CD14-positive monocyte (primary cell): ENCODE measurements around the gene MC3R. TPM values are rescaled to one million over a fixed set of nuclear protein-coding genes. Genes with fewer than 3 reads are reported as not detected.

Experiments
- DNase-seq, 3 donors: peaks; one replicate each; pipeline ENCODE4 v3.0.0-alpha.2; 2011 to 2022
- H2AFZ ChIP-seq: 2 replicates; pipeline ENCODE4 v1.6.0; 2012; ENCODE audit warnings: mild to moderate bottlenecking, low read depth, low read length, inconsistent platforms; ENCODE audit not compliant: insufficient read depth, poor library complexity, severe bottlenecking
- H3K27ac ChIP-seq, 2 donors: 1 replicate in 1 of 2; 2 replicates in 1 of 2; pipeline ENCODE4 v1.5.1; 2012 to 2013; ENCODE audit warnings: low read length in 2 of 2, control low read depth in 1 of 2, inconsistent platforms in 1 of 2, low read depth in 1 of 2, mild to moderate bottlenecking in 1 of 2
- H3K27me3 ChIP-seq, 2 donors: one replicate each; pipeline versions ENCODE4 v1.6.0 to v1.6.1; 2011 to 2013; ENCODE audit warnings: low read length in 2 of 2; ENCODE audit not compliant: control insufficient read depth in 2 of 2, insufficient read depth in 2 of 2
- H3K36me3 ChIP-seq, 2 donors: replicated peaks in 1 of 2; 1 replicate in 1 of 2; 2 replicates in 1 of 2; pipeline versions ENCODE4 v1.5.1 to v1.6.1; 2012 to 2013; ENCODE audit warnings: low read length in 2 of 2, control low read depth in 1 of 2, inconsistent platforms in 1 of 2, mild to moderate bottlenecking in 1 of 2; ENCODE audit not compliant: insufficient read depth in 2 of 2, control insufficient read depth in 1 of 2
- H3K4me1 ChIP-seq, 2 donors: 1 replicate in 1 of 2; 2 replicates in 1 of 2; pipeline versions ENCODE4 v1.5.1 to v1.6.1; 2012 to 2013; ENCODE audit warnings: low read length in 2 of 2, control low read depth in 1 of 2, inconsistent platforms in 1 of 2, mild to moderate bottlenecking in 1 of 2, moderate library complexity in 1 of 2; ENCODE audit not compliant: insufficient read depth in 2 of 2, control insufficient read depth in 1 of 2
- H3K4me2 ChIP-seq: replicated peaks from 2 replicates; pipeline ENCODE3; 2012; ENCODE audit warnings: low read length, moderate library complexity, mild to moderate bottlenecking; ENCODE audit not compliant: poor library complexity, severe bottlenecking; ENCODE audit errors: extremely low read depth
- H3K4me3 ChIP-seq, 3 experiments: fragments of 200-600 bp in 1 of 3; sonication (generic) in 1 of 3; replicated peaks in 1 of 3; 1 replicate in 2 of 3; 2 replicates in 1 of 3; pipeline ENCODE4 v1.5.1; 2011 to 2013; ENCODE audit warnings: low read length in 3 of 3, mild to moderate bottlenecking in 3 of 3, control low read depth in 2 of 3, low read depth in 2 of 3, inconsistent platforms in 1 of 3, moderate library complexity in 1 of 3
- H3K79me2 ChIP-seq: 2 replicates; pipeline ENCODE4 v1.6.0; 2012; ENCODE audit warnings: mild to moderate bottlenecking, control low read depth, inconsistent platforms, low read length, moderate library complexity; ENCODE audit not compliant: insufficient read depth
- H3K9ac ChIP-seq: 2 replicates; pipeline ENCODE4 v1.6.0; 2017; ENCODE audit warnings: low read length, mild to moderate bottlenecking; ENCODE audit not compliant: insufficient read depth, poor library complexity, severe bottlenecking
- H3K9me3 ChIP-seq, 2 donors: replicated peaks in 1 of 2; 1 replicate in 1 of 2; 2 replicates in 1 of 2; pipeline versions ENCODE4 v1.5.1 to v1.6.1; 2012 to 2013; ENCODE audit warnings: low read length in 2 of 2, control low read depth in 1 of 2; ENCODE audit not compliant: control insufficient read depth in 1 of 2, insufficient read depth in 1 of 2
- H4K20me1 ChIP-seq: 2 replicates; pipeline ENCODE4 v1.6.0; 2012; ENCODE audit warnings: mild to moderate bottlenecking, low read length, control low read depth, moderate library complexity; ENCODE audit not compliant: insufficient read depth
- H3K27ac Mint-ChIP-seq, 7 donors: one replicate each; pipeline ENCODE4 v1.8.0; 2020; ENCODE audit warnings: mild to moderate bottlenecking in 7 of 7, mixed read lengths in 7 of 7, moderate library complexity in 6 of 7, inconsistent platforms in 2 of 7
- H3K27me3 Mint-ChIP-seq, 3 donors: one replicate each; pipeline ENCODE4 v1.8.0; 2021 to 2022; ENCODE audit warnings: low read depth in 3 of 3, mild to moderate bottlenecking in 3 of 3, mixed read lengths in 3 of 3, moderate library complexity in 3 of 3, inconsistent platforms in 1 of 3
- H3K36me3 Mint-ChIP-seq, 2 donors: one replicate each; pipeline ENCODE4 v1.8.0; 2020; ENCODE audit warnings: mixed read lengths in 2 of 2, inconsistent platforms in 1 of 2, mild to moderate bottlenecking in 1 of 2
- H3K4me1 Mint-ChIP-seq: one replicate; pipeline ENCODE4 v1.8.0; 2020; ENCODE audit warnings: mild to moderate bottlenecking, mixed read lengths
- H3K4me3 Mint-ChIP-seq, 2 donors: one replicate each; pipeline ENCODE4 v1.8.0; 2020; ENCODE audit warnings: mild to moderate bottlenecking in 2 of 2, mixed read lengths in 2 of 2, moderate library complexity in 1 of 2
- H3K9me3 Mint-ChIP-seq, 7 donors: one replicate each; pipeline ENCODE4 v1.8.0; 2020 to 2022; ENCODE audit warnings: mixed read lengths in 7 of 7, mild to moderate bottlenecking in 6 of 7, moderate library complexity in 6 of 7, inconsistent platforms in 2 of 7
- CTCF ChIP-seq: fragments of 200-600 bp; IDR thresholded peaks from one replicate; pipeline ENCODE4 v1.8.0; 2022; ENCODE audit warnings: antibody characterized with exemption, mild to moderate bottlenecking
- WGBS: methylation state at CpG from one replicate; pipeline ENCODE4 v1.1.5; 2013; ENCODE audit warnings: missing lambda C conversion rate; ENCODE audit not compliant: insufficient coverage; 5-methylcytosine and 5-hydroxymethylcytosine counted together
- intact Hi-C, 2 donors: fragments of 100-400 bp; cut with micrococcal nuclease; formaldehyde crosslinking; loops; one replicate each; pipeline versions ENCODE4 v1.15.0 to v1.15.1; 2023
- polyA plus RNA-seq, 3 donors: library from polyadenylated mRNA; depleted of rRNA in 1 of 3; unstranded in 2 of 3; stranded (reverse) in 1 of 3; fragments of 300-500 nt in 2 of 3; fragments of >200 nt in 1 of 3; fragmentation: Illumina TruSeq in 2 of 3; gene quantifications; 1 replicate in 2 of 3; 2 replicates in 1 of 3; pipeline ENCODE4 v1.2.3, GENCODE V29; 2012 to 2021

MC3R gene
- polyA plus RNA-seq, 3 donors = not detected

DNA sequence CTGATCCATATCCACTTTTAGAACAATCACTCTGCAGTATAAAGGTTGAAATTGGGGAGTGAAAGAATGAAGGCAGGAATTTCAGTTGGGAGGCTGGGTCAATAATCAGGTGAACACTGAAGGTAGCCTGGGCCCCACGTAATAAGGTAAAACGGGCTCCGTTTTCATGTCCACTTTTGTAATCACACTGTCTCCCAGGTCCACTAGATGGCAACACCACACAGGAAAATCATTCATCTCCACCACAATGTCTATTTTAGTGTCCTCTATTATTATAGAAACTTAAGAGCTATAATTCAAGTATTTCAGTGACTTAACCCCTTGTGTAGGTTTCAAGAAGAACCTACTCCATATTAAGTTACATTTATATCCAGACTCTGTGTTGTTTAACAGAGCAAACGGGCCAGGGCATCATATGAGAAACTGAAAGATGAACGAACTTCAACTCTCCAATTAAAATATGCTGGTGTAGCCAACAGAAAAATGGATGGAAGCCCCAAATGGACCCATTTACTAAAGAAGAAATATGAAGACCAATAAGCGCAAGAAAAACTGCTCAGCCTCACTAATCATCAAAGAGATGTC is 45.9 kb upstream of the MC3R start:
- H4K20me1 ChIP-seq = no peaks in the 10 kb centered on the region
- Mint-ChIP-seq H3K4me1 (no peaks in the 10 kb centered on the region), H3K27me3 (no peaks in the 10 kb centered on the region), H3K27ac (no peak overlapping the region), H3K36me3 (no peaks in the 10 kb centered on the region), H3K9me3 (peaks cover 15 to 23% (median 20%) of the 10 kb centered on the region in 7 donors), H3K4me3 (no peak overlapping the region)
- no peak overlapping the region for H3K4me3 ChIP-seq
- no peaks in the 10 kb centered on the region for H3K4me1 ChIP-seq
- no peaks in the 10 kb centered on the region for H3K27me3 ChIP-seq
- H3K9ac ChIP-seq = no peak overlapping the region
- H3K79me2 ChIP-seq = no peaks in the 10 kb centered on the region
- H3K4me2 ChIP-seq = no peak overlapping the region
- no peak for DNase-seq
- no peak overlapping the region for H2AFZ ChIP-seq
- no peaks in the 10 kb centered on the region for H3K36me3 ChIP-seq
- WGBS = no CpG with 5 or more reads among the region's 6 CpGs
- intact Hi-C loops = no loop called here
- no peak for TF ChIP-seq CTCF
- no peak overlapping the region for H3K27ac ChIP-seq
- H3K9me3 ChIP-seq = peaks cover 18 to 21% of the 10 kb centered on the region in 2 donors

DNA sequence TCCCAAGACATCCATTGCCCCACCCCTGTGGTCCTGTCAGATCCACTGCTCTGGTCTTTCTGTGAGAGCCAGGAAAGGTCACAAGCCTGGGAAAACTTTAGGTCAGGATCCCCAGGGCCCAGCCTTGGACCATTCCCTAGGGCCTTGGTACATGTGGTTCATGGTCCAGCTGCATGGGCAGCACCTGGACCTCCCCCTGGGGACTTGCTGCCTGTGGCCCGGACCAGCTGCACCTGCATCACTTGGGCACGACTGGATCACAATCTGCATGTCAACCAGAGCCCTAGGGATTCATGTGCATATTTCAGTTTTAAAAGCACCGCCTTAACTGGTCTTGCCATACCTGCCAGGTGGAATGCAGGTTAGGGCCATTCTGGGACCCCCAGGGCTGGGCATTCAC is 44.3 kb upstream of the MC3R start:
- intact Hi-C loops = no loop called here
- H3K27ac Mint-ChIP-seq = no peak overlapping the region
- no peaks in the 10 kb centered on the region for H3K36me3 ChIP-seq
- TF ChIP-seq CTCF = no peak
- H3K27me3 ChIP-seq = no peaks in the 10 kb centered on the region
- H3K4me3 ChIP-seq = no peak overlapping the region
- H3K36me3 Mint-ChIP-seq = no peaks in the 10 kb centered on the region
- H4K20me1 ChIP-seq = no peaks in the 10 kb centered on the region
- H3K4me1 Mint-ChIP-seq = no peaks in the 10 kb centered on the region
- 84% methylated on average over 3 of the region's 3 CpGs for WGBS
- no peak for DNase-seq
- H2AFZ ChIP-seq = no peak overlapping the region
- no peaks in the 10 kb centered on the region for H3K79me2 ChIP-seq
- no peak overlapping the region for H3K4me3 Mint-ChIP-seq
- no peaks in the 10 kb centered on the region for H3K4me1 ChIP-seq
- H3K9ac ChIP-seq = no peak overlapping the region
- H3K9me3 Mint-ChIP-seq = peaks cover 15 to 23% (median 20%) of the 10 kb centered on the region in 7 donors
- H3K27ac ChIP-seq = no peak overlapping the region
- peaks cover 16% of the 10 kb centered on the region in 2 donors for H3K9me3 ChIP-seq
- H3K27me3 Mint-ChIP-seq = peaks cover 0 to 2% (median 0%) of the 10 kb centered on the region in 3 donors
- no peak overlapping the region for H3K4me2 ChIP-seq
